RPMI8226 (cell line): Measurements from ENCODE around the gene PRKCZ.
A peak's percentile ranks its signal among the peaks of the same experiment; 100 is the strongest.
"Not testable (repeated sequence)": the region's sequence is repeated elsewhere in the genome, so short reads cannot be mapped to it uniquely, and the experiment has no call there.

Experiments used
- DNase-seq: peaks from one replicate; pipeline ENCODE4 v3.0.0-alpha.2; 2015

The PRKCZ gene

DNA sequence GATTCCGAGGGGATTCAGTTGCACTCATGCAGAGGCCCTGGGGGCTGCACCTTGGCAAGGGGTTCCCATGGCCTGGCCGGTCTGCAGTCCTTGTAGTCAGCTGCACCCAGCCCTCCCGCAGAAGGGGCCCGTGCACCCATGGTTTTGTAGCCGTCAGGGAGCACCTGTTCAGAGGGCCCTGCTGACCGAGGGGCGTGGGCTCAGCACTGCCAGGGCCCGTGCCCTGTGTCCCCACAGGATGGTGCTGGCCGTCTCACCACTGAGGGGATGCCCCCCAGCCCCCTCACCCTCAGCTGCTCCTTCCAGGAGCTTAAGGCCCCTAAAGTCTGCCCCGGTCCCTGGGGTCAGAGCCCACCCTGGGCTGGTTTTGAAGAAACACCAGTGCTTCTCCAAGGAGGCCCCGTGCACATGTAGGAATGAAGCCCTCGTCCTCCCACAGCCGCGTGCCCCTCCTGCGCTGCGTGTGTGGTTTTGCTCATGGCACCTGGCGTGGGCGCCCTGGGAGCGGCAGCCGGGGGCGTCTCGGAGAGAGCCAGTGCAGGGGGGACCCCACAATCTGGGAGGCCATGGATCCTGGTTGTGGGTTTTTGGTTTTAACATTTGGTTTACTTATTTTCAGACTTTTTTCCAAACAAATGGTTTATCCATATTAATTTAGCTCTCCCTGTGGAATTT lies 40.1 kb downstream of the PRKCZ start:
- DNase-seq, result no peak

GRCh38 chr1:2091611-2092604 lies 41.7 kb downstream of the PRKCZ start:
- peak; percentile 68 for DNase-seq

GRCh38 chr1:2093055-2093454 lies 42.8 kb downstream of the PRKCZ start:
- no peak for DNase-seq

- no peak for DNase-seq
Measured at GRCh38 chr1:2093636-2094035, 43.4 kb downstream of the PRKCZ start.

GRCh38 chr1:2094269-2095158 lies 44.3 kb downstream of the PRKCZ start:
- not testable (repeated sequence) for DNase-seq

DNA sequence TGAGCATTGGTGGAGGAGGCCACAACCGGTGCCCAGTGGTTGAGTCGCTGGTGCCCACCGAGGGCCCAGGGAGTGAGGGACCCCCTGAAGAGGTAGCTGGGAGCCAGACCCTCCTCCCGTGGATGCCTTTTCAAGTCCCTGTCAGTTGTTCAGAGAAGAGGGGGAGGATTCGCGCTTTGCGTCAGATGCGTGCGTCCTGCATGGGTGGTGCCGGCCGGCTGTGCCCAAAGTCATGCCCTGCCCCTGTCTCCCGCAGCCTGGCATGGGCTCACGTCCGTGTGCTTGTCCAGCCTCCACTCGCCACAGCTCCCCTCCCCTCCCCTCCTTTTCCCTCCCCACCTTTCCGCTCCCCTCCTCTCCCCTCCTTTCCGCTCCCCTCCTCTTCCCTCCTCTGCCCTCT lies 45.2 kb downstream of the PRKCZ start:
- DNase-seq, result no peak

- no peak for DNase-seq
Measured at GRCh38 chr1:2095981-2096736, 45.9 kb downstream of the PRKCZ start.

GRCh38 chr1:2097386-2098300 lies 47.4 kb downstream of the PRKCZ start:
- no peak for DNase-seq

DNA sequence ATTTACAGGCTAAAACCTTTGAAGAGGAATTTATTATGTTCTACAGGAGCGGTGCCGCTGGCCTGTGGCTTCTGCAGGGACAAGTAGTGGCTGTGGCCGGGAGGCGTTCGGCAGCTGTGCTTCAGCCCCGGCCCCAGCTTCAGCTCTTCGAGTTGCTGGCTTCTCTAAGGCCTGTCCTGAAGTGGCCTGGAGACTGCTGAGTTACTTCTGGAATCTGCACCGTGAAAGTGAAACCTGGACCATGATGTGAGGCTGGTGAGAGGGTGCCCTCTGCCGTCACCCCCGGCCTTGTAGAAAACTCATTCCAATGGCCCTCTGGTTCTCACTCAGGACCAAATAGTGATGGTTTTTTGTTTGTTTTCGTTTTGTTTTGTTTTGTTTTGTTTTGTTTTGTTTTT lies 48.1 kb downstream of the PRKCZ start:
- DNase-seq, result no peak

- no peak for DNase-seq
Measured at GRCh38 chr1:2098839-2099785, 48.9 kb downstream of the PRKCZ start.

DNA sequence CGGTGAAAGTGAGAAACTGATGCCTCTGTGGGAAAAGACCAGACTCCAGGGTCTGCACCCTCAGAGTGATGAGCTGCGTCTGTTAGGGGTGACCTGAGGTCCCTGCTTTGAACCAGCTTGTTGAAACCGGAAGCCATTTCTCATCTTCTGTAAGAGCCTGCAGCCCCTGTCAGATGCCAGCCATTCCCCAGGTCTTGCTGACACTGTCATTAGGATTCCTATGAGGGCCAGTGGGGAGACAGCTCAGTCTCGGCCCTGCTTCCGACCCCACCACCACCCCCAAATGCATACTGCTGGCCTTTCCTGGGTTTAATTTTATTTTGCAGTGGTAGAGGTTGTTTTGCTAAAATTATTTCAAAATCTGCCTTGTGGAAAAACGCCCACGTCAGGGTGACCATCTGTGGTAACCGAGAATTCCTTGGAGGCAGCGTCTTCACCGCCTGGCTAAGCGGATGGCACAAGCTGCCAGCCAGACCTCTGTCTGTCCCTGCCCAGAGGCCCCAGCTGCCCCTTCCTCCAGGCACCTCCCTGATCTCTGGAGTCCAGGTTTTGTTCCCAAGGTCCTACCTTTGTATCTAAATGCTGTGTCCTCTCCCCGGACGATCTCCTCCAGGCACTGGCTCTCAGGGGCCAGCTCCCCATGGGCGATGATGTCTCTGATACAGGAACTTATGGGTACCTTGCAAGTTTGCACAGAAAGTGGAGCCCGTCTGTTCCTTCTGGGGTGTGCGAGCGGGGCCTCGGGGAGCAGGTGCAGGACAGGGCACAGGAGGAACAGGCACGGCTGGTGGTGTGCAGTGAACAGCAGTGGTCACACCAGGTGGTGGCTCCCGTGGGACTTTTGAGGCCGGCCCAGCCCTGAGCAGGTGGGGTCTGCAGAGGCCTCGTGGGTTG lies 49.9 kb downstream of the PRKCZ start:
- DNase-seq, result no peak

DNA sequence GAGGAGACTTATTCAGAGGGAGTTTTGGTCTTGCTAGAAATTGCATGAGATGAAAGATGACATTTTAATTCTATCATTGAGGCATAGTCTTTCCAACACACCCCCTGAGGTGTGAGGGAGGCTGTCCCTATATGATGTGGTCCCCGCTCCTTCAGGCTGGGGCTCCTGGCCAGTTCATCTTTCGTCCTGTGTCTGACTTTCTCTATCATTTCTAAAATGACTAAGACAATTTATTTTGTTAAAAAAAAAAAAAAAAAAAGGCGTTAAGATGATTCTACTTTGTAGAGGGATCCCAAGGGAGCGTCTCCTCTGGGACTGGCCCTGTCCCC lies 50.5 kb downstream of the PRKCZ start:
- DNase-seq, result no peak

- DNase-seq, result no peak
Measured at GRCh38 chr1:2101531-2101930, 51.3 kb downstream of the PRKCZ start.

DNA sequence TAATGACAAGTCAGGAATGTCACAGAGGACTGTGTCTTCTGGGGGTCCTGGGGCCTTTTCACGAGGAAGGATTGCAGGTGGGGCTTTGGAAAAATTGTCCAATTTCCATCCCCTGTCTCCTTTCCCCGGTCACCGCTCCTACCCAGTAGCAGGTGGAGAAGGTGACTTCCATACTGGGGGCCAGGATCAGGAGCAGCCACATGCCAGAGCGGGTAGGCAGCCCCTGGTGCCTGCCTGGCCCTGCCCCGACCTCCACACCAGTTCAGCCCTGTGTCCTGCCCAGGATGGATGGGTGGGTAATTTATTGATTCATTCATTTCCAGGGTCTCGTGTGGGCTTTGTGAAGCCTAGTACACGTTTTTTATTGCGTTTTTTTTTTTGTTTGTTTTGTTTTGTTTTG lies 51.7 kb downstream of the PRKCZ start:
- no peak for DNase-seq

- no peak for DNase-seq
Measured at GRCh38 chr1:2102753-2103152, 52.5 kb downstream of the PRKCZ start.

GRCh38 chr1:2103266-2103900 lies 53.2 kb downstream of the PRKCZ start:
- DNase-seq, result no peak

DNA sequence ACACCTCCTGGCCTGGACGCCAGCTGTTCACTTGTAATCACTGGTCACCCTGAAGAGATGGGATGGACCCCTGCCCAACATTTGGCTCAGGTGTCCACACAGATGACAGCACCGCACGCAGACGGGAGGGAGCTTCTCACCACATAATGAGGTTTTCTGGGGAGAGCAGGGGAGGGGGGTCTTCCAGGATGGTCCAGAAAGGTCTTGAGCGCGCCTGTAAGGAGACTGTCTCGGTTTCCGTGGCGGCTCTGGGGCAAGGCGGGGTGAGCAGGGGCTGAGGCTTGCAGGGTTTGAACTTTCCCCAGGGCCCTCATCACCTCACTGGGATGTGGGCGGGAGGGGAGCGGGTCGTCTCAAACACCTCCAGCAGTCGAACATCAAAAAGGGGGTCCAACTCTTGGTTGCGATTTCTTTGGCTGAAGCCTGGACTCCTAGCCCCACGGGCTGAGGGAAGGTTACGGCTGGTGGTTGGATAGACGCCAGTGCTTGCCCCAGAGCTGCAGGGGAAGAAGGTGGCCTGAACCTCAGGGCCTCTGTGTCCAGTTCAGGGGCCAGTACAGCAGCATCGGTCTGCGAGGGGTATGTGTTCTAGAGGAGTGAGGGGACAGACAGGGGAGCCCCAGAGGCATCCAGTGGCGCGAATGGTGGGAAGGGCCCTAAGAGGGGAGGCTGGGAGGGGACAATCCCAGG lies 53.8 kb downstream of the PRKCZ start:
- no peak for DNase-seq
